Esophagus muscularis mucosa (tissue), 4 donors: Measurements from ENCODE around the gene HSPB7. TPM values are rescaled to one million over a fixed set of nuclear protein-coding genes. Genes with fewer than 3 reads are reported as not detected.

ENCODE experiments used
- DNase-seq: peaks from one replicate; pipeline ENCODE4 v3.0.0-alpha.2; 2017; ENCODE audit errors: extremely low spot score
- H3K27ac ChIP-seq, 4 donors: fragments of 200-600 bp; sonication (generic); replicated peaks in 1 of 4; 1 replicate in 3 of 4; 2 replicates in 1 of 4; pipeline ENCODE4 v1.5.1; 2016 to 2019; ENCODE audit warnings: mild to moderate bottlenecking in 1 of 4
- H3K27me3 ChIP-seq, 4 donors: fragments of 200-600 bp; sonication (generic); one replicate each; pipeline versions ENCODE4 v1.5.1 to v1.6.0; 2016 to 2019
- H3K36me3 ChIP-seq, 4 donors: fragments of 200-600 bp; sonication (generic); one replicate each; pipeline ENCODE4 v1.5.1; 2016 to 2019
- H3K4me1 ChIP-seq, 4 donors: fragments of 200-600 bp; sonication (generic); one replicate each; pipeline ENCODE4 v1.5.1; 2016 to 2019
- H3K4me3 ChIP-seq, 4 donors: fragments of 200-600 bp; sonication (generic); 1 replicate in 2 of 4; 2 replicates in 2 of 4; pipeline ENCODE4 v1.5.1; 2016 to 2019; ENCODE audit warnings: mild to moderate bottlenecking in 4 of 4, moderate library complexity in 1 of 4
- H3K9me3 ChIP-seq, 4 donors: fragments of 200-600 bp; sonication (generic); 1 replicate in 3 of 4; 2 replicates in 1 of 4; pipeline ENCODE4 v1.5.1; 2016 to 2019
- EP300 ChIP-seq: sonication (generic); formaldehyde crosslinking; IDR thresholded peaks from one replicate; pipeline ENCODE4 v1.6.1; 2017; ENCODE audit warnings: antibody characterized with exemption
- POLR2A ChIP-seq: fragments of 450-650 bp; IDR thresholded peaks from one replicate; pipeline ENCODE4 v1.6.1; 2017; ENCODE audit warnings: antibody characterized with exemption, moderate library complexity, mild to moderate bottlenecking, low read depth
- POLR2AphosphoS5 ChIP-seq, 2 donors: sonication (generic); formaldehyde crosslinking; IDR thresholded peaks; one replicate each; pipeline ENCODE4 v1.6.1; 2017; ENCODE audit warnings: antibody characterized with exemption in 2 of 2
- WGBS: methylation state at CpG from one replicate; pipeline ENCODE4 v1.1.5; 2018; 5-methylcytosine and 5-hydroxymethylcytosine counted together
- intact Hi-C: fragments of 100-400 bp; cut with DNase I; formaldehyde crosslinking; loops from one replicate; pipeline ENCODE4 v1.15.1; 2023
- total RNA-seq, 4 donors: library from RNA; depleted of rRNA; stranded (reverse); fragments of >200 nt; gene quantifications; one replicate each; pipeline versions ENCODE4 v1.1.0 to v1.2.1, GENCODE V29; 2016
- TF ChIP-seq, protein P1 (sequence below), 3 experiments: fragments of 200-600 bp in 2 of 3; fragments of 450-650 bp in 1 of 3; sonication (generic) in 2 of 3; IDR thresholded peaks; one replicate each; pipeline ENCODE4 v1.5.1; 2017 to 2019; ENCODE audit warnings: antibody characterized with exemption in 3 of 3, mild to moderate bottlenecking in 2 of 3, moderate library complexity in 1 of 3

The HSPB7 gene
- total RNA-seq, 4 donors from 2014 or later = 111 to 408 (median 279) TPM

DNA sequence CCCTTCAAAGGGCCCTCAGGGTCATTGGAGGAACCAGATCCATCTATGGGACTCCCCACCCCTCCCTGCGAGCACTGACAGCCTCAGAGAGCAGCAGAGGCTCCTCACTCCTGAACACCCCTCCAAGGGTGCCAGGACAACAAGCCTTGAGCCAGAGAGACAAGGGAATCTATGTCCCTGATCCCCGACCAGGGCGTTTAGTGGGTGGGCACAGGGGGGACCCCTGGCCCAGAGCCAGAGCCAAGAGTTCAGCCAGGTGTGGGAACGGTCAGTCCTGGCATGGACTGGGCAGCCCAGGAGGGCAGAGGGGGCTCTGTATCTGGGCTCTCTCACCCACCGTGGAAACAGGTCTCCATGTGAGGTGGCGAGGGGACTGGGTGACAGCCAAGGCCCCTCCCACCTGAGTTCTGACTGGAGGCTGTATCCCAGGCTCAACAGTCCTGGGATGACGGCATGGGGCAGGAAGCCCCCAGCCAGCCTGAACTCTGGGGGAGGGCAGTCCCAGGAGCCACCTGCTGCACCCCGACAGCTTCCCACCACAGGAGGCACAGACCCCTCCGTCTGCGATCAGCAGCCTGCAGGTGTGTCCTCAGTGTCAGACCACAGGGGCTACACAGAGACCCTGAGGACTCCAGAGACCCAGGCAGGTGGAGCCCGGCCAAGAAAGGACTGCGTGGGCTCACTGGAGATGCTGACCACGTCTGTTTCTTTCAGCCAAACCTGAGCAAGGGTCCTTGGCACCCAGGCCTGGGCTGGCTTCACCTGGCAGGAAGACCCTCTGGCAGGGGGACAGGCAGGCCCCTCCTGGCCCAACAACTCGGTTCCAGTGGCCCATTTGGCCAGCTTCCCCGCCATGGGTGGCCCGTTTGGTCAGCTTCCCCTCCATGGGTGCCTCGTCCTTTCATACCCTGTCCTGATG, 25.0 kb downstream of the HSPB7 start:
- peaks cover 0 to 40% (median 26%) of the 10 kb centered on the region in 4 donors for H3K4me1 ChIP-seq
- H3K36me3 ChIP-seq = no peaks in the 10 kb centered on the region
- TF ChIP-seq EP300 (no peak), POLR2AphosphoS5 (IDR thresholded peaks at IDR 0.05) (no peak)
- TF ChIP-seq, protein P1, sequence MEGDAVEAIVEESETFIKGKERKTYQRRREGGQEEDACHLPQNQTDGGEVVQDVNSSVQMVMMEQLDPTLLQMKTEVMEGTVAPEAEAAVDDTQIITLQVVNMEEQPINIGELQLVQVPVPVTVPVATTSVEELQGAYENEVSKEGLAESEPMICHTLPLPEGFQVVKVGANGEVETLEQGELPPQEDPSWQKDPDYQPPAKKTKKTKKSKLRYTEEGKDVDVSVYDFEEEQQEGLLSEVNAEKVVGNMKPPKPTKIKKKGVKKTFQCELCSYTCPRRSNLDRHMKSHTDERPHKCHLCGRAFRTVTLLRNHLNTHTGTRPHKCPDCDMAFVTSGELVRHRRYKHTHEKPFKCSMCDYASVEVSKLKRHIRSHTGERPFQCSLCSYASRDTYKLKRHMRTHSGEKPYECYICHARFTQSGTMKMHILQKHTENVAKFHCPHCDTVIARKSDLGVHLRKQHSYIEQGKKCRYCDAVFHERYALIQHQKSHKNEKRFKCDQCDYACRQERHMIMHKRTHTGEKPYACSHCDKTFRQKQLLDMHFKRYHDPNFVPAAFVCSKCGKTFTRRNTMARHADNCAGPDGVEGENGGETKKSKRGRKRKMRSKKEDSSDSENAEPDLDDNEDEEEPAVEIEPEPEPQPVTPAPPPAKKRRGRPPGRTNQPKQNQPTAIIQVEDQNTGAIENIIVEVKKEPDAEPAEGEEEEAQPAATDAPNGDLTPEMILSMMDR (IDR thresholded peaks at IDR 0.05) = no peak
- H3K4me3 ChIP-seq = no peak overlapping the region
- no peaks in the 10 kb centered on the region for H3K9me3 ChIP-seq
- intact Hi-C loops = loop anchor here (5.0 kb wide), 1 partner anchor 201 kb away; no protein-coding TSS in a partner anchor
- H3K27ac ChIP-seq = no peak overlapping the region
- 85% methylated on average over 4 of the region's 17 CpGs for WGBS
- DNase-seq = no peak
- H3K27me3 ChIP-seq = no peaks in the 10 kb centered on the region

DNA sequence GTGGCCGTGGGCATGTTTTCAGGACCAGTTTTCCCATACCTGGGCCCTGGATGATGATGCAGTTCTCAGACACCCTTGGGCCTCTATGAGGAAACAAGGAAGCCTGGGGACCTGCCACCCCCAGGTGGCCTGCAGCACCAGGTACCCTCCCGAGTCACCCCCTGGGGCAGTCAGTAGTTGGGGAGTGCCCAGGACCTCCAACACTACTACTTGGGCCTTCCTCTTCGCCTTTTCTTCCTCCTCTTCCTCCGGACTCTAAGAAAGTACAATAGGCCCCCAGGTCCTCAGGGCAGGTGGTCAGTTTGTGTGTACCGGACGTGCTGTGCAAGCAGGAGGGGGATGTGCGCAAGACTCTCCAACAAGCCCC, 25.7 kb downstream of the HSPB7 start:
- 94% methylated on average over 6 of the region's 7 CpGs for WGBS
- intact Hi-C loops = loop anchor here (5.0 kb wide), 1 partner anchor 200 kb away; no protein-coding TSS in a partner anchor

DNA sequence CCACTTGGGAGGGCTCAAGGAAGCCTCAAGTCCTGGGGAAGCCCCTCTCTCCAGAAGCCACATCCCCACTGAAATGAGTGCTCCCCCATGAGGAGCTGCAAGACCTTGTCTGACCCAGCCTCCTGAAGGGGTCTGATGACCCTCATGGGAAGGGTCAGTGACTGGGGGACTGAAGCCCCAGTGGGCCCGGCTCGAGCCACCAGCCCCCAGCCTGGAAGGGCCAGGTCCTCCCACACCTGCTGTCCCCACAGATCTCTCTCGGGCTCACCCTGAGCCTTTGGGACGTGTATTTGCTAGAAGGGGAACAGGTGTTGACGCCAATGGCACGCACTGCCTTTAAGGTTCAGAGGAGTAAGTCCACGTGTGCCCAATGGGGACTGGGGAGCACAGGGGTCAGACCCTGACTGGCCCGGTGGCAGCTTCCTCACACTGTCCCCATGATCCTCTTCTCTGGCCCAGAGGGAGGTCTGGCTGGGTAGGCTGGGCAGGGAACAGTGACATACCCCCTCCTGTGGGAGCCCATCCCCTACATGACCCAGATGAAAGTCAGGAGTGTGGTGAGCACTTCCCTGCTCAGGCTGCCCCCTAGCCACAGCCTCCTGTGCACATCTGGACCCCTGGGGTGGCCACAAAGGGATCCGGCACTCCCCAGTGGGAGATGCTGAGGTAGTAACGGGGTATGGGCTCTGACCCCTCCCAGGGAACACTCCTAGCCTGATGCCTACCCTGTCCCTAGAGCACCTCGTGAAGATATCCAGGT, 26.2 kb downstream of the HSPB7 start:
- intact Hi-C loops = loop anchor here (5.0 kb wide), 1 partner anchor 199 kb away; no protein-coding TSS in a partner anchor

More for the DNA sequence above, 25.7 kb downstream of the HSPB7 start:
- H3K36me3 ChIP-seq = no peaks in the 10 kb centered on the region
- peaks cover 0 to 33% (median 24%) of the 10 kb centered on the region in 4 donors for H3K4me1 ChIP-seq
- H3K9me3 ChIP-seq = no peaks in the 10 kb centered on the region
- no peak for TF ChIP-seq POLR2AphosphoS5 (IDR thresholded peaks at IDR 0.05)
- no peak for TF ChIP-seq POLR2A
- no peak for TF ChIP-seq EP300
- TF ChIP-seq, protein P1 (IDR thresholded peaks at IDR 0.05) = no peak
- H3K27ac ChIP-seq = no peak overlapping the region
- no peaks in the 10 kb centered on the region for H3K27me3 ChIP-seq
- no peak for DNase-seq
- no peak overlapping the region for H3K4me3 ChIP-seq

DNA sequence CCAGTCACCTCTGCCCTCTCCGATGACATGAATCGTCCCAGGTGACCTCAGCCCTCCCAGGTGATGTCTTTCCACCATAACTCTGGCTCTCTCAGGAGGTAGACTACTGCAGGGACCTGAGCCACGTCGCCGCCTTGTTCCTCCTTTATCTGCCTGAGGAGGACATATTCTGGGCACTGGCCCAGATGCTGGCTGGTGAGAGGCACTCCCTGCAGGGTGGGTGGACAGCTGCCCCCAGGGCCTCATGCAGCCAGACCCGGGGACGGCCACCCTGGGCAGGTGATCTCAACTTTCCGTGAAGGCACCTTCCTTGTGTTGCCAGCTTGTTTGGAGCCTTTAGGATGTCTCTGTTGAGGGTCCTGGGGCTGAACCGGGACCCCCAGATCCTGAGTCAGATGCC, 28.1 kb downstream of the HSPB7 start:
- DNase-seq = no peak
- H3K27ac ChIP-seq = no peak overlapping the region
- H3K4me3 ChIP-seq = no peak overlapping the region
- 52% methylated on average over 4 of the region's 9 CpGs for WGBS
- H3K36me3 ChIP-seq = no peaks in the 10 kb centered on the region
- no peaks in the 10 kb centered on the region for H3K9me3 ChIP-seq
- no peak for TF ChIP-seq EP300
- TF ChIP-seq POLR2A = no peak
- TF ChIP-seq, protein P1 (IDR thresholded peaks at IDR 0.05) = no peak
- no peak for TF ChIP-seq POLR2AphosphoS5 (IDR thresholded peaks at IDR 0.05)
- intact Hi-C loops = loop anchor here (5.0 kb wide), 1 partner anchor 197 kb away; no protein-coding TSS in a partner anchor
- no peaks in the 10 kb centered on the region for H3K27me3 ChIP-seq
- H3K4me1 ChIP-seq = peaks cover 0 to 26% (median 18%) of the 10 kb centered on the region in 4 donors

More for the DNA sequence above, 26.2 kb downstream of the HSPB7 start:
- DNase-seq = no peak
- H3K4me3 ChIP-seq = no peak overlapping the region
- no peaks in the 10 kb centered on the region for H3K27me3 ChIP-seq
- H3K36me3 ChIP-seq = no peaks in the 10 kb centered on the region
- H3K27ac ChIP-seq = no peak overlapping the region
- H3K4me1 ChIP-seq = peaks cover 0 to 32% (median 24%) of the 10 kb centered on the region in 4 donors
- 100% methylated on average over 5 of the region's 11 CpGs for WGBS
- TF ChIP-seq POLR2AphosphoS5 (IDR thresholded peaks at IDR 0.05) (no peak), POLR2A (no peak), EP300 (no peak)
- TF ChIP-seq, protein P1 (IDR thresholded peaks at IDR 0.05) = no peak
- no peaks in the 10 kb centered on the region for H3K9me3 ChIP-seq
